DMS79 treated with DMSO at 0.1 percent for 48 hours (cell line): Measurements from ENCODE around the gene RAB29.
"Not testable (repeated sequence)": the region's sequence is repeated elsewhere in the genome, so short reads cannot be mapped to it uniquely, and the experiment has no call there.

Source experiments
- DNase-seq: peaks from one replicate; lab custom pipeline; 2025; lab: John Stamatoyannopoulos, UW

The RAB29 gene, protein sequence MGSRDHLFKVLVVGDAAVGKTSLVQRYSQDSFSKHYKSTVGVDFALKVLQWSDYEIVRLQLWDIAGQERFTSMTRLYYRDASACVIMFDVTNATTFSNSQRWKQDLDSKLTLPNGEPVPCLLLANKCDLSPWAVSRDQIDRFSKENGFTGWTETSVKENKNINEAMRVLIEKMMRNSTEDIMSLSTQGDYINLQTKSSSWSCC

DNA sequence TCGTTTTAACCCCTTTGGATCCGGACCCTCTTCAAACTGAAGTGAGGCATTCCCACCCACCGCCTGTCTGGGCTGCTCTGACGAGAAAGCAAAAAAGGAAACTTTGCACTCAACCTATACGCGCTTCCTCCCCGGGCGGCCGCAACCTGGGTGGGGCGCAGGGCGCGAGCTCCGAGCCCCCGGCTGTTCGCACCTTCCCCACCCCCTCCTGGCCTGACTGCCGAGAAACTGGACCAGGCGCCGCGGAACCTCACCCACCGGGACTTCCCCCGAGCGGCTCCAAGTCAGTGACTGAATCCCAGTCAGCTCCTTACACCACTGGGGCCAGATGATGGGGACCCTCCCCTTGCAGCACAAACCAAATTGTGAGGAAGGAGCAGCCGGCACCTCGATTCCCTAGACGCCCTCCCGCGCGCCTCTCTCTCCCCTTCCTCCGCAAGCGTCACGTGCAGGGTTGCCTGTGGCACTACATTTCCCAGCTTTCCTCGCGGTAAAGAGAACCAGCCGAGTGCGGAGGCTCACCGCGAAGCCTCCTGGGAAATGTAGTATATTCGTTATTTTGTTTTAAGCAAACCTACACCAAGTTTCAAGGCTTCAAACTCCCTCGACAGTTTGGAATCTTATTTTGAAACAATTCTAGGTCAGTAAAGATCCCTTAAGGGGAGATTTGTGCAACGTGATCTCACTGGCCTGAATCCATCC, at the start of gene RAB29:
RAB29 (minus strand) TSS at position 468 of the 702 bp plus-strand sequence. CDS start 526 bp downstream, outside the sequence.
- DNase-seq = peak; percentile 50

DNA sequence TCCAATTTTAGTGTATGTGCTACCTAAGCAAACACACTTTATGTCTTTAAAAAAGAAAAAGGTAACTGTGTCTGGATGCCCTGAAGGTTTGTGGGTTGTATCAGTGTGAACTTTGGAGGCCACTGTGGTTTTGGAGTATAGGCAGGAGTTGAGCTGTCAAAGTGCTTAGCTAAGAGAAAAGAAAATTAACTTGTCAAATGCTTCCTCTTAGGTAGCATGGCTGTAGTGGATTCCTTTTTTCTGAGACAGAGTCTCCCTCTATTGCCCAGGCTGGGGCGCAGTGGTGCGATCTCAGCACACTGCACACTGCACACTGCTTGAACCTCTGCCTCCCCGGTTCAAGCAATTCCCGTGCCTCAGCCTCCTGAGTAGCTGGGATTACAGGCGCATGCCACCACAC, 48.9 kb upstream of the RAB29 start:
- DNase-seq = no peak

DNA sequence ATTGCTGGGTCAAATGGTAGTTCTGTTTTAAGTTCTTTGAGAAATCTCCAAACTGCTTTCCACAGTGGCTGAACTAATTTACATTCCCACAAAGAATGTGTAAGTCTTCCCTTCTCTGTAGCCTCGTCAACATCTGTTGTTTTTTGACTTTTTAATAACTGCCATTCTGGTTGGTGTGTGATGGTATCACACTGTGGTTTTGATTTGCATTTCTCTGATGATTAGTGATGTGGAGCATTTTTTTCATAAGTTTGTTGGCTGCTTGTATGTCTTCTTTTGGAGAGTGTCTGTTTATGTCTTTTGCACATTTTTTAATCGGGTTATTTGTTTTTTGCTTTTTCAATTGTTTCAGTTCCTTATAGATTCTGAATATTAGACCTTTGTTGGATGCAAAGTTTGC, 48.0 kb upstream of the RAB29 start:
- DNase-seq = not testable (repeated sequence)

DNA sequence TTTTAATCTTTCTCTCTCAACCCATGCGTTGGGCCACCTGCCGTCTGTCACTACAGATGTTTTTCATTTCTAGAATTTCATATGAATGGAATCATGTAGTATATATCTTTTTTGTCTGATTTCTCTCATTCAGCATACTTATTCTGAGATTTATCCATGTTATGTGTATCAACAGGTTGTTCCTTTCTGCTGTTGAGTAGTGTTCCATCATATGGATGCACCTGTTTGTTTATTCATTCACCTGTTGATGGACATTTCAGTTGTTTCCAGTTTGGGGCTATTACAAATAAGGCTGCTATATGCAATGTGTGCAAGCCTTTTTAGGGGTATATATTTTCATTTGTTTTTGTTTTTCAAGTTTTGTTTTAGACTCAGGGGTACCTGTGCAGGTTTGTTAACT, 47.1 kb upstream of the RAB29 start:
- DNase-seq = no peak

DNA sequence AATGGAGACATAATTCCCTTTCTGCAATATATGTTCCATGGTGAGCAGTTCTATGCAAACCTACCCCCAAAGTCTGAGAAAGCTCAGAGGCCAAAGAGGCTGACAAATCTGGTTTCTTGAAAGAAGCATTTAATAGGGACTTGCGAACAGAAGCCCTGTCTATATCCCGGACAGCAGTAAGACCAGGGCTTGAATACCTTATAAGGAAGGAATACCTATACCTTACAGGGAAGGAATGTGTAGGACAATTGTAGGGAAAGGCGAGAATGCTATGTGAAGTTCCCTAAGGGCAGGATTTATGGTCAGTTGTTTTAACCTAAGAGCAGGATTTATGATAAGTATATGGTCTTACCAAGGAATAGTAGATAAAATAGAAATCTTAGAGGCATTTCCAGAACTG, 42.7 kb upstream of the RAB29 start:
- DNase-seq = no peak

DNA sequence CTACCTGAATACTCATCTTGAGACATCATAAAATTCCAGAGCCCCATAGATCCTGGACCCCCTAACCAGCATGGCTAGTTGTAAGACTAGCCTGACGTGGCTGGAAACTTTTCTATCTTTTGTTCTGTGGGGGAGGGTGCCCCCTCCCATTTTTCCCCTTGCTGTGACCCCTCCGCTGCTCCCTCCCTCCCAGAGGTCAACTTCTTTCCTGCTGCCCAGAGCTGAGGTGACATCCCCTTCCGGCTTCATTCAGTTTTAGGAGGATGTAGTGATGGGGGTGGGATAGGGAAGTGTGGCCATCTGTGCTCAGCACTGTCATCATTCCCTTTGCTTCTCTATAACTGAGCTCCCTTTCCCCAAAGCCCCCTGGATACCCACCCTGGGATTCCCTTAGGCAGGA, 42.1 kb upstream of the RAB29 start:
- no peak for DNase-seq

DNA sequence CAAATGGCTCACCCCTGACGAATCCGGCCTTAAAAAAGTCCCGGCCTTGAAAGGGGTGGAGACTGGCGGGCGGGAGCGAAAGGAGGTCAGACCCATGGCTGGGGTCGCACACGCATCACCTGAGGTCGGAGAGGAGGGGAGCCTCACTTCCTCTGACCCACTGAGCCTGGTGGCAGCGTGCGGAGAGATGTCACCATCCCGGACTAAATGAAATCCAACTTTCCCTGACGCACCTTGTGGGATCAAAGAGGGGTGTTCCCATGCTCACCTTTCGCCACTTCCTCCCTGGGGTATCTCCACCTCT, 38.4 kb upstream of the RAB29 start:
- DNase-seq = no peak

DNA sequence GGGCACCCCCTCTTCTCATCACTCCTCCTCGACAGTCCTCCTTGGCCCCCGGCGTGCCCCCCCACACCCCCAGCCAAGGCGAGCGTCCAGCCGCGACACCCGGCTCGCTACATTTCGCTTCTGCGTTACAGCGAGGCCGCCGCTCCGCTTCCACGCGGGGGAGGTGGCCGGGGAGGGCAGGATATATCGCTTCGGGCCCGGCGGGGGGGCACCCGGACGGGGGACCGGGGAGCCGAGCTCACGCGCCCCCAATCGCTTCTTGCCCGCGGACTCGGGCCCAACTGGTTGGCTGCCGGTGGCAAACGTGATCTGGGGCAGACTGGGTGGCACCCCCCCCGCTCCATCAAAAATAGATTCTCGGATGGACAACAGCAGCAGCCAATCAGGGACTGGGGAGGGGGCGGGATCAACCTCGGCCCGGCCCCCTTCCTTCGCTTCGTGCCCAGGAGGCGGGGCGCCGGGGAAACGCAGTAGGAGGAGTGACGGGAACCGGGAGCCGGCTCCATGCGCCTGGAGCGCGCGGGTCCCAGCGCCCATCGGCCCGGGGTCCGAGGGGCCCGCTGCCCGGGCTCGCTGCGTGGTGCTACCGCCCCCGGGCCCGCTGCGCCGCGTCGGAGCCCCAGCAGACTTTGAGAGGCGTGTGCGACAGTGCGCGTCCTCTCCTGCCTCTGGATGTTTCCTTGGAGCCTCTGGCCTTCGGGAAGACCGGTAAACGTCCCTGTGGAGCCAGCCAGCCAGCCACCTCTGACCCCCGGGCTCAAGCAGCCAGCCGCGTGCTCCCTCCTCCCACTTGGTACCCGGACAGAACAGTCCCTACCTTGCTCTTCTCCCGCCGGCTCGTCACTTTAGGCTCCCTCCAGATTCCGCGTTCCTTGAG, 37.8 kb upstream of the RAB29 start, which contains the start of gene SLC41A1:
SLC41A1 (minus strand) TSS at position 321 of the 877 bp plus-strand sequence. CDS start 2,757 bp downstream, outside the sequence.
- DNase-seq = peak; percentile 90

DNA sequence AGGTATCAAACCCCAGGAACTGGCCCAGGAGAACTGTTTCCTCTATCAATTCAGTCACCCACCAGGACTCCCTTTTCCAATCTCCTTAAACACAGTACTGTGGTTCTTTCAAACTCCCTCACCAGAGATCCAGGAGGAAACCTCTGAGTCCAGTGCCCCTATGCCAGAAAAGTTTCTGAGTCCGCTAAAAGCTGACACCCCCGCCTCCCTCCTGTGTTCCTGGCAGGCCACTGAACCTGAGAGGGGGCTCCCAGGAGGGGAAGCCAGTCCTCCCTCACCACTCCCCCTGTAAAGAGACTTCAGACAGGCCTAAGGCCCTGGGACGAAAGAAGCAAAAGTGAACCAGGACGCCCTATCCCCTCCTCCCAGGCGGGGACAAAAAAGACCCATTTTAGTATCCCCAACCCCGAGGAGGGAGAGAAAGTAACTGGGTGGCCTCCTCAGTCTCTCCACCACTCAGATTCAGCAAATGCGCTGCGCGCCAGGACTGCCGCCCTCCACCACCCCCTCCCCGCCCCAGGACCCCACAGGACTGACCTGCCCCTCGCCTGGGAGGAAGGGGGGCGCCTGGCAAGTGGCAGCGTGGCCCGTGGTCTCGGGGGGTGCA, 37.1 kb upstream of the RAB29 start:
- DNase-seq = peak; percentile 24

DNA sequence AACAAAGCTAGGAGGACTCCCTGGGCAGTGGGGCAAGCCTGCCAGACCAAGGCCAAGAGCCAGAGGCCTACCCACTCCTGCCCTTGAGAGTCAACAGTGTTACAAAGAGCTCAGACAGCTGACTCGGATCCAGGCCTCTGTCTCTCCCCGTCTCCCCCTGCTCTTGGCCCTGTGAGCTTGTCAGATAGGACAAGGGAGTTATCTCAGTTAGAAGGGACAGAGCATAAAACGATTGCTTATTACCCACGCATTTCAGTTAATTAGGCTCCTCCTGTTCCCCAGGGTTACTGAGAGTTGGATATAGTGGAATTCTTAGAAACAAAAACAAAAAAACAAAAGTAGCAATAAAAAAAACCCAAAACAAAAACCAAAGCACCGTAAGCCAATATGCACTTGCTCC, 36.4 kb upstream of the RAB29 start:
- DNase-seq = no peak

DNA sequence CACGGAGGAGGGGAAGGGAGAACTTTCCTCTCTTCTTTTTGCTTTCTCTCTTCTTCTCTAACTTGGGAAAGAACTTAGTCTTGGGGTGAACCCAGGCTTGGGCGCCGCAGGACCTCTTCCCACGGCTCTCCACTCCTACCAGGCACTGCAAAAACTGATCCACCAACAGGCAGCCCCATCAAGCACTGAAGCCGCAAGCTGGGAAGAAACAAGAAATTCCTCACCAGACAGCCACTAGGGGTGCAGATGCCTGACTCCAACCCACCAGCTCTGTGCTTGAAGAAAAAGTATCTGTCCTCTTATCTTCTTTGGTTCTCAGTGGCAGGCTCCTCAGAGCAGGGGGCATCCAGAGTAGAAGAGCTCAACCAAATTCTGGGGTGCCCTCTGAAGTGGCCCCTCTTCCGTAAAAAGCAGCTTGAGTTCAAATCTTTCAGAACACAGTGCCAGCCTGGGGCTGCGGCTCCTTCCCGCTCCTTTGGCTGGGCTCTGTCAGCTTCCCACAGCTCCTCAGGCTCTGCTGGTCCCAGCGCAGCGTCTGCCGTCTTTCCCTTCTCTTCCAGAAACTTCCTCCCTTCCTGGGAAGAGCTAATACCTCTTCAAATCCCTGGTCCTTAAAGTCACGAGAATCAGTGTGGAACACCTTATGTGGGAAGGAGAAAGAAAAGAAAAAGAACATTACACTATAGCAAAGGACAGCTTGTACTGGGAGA, 35.3 kb upstream of the RAB29 start:
- DNase-seq = no peak

DNA sequence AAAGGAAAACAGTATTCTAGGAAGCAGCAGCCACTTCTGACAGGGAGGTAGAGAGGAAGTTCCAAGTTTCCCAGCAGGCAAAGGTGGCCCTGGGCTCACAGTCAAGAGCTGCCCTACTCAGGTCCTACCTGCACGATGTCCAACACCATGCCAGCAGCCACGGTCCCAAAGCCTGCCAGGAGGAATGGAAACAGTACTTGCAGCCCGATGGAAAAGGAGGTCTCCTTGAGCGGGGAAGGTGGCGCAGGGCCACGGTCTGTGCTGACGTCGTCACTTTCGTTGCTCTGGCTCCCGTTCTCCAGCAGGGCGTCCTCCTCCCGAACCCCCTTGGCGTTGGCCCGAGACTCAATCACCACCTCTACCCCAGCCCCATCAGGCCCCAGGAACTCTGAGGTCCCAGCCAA, 34.7 kb upstream of the RAB29 start:
- no peak for DNase-seq

DNA sequence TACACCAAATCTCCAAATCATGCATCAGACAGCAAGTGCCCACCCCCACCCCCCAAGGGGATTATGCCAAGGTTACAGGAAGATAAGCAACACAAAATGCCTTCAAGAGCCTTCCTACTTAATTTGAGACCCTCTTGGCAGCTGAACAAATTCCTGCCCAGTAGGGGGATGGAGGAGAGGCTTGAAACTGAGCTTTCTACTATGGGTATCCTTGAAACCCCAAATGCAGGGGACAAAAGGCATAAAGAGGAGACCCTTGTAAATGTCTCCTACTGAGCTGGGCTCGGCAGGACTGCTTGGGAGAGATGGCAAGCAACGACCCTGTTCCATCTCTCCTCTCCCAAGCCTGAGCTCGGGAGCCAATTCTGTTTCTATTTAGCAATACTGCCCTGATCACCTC, 34.2 kb upstream of the RAB29 start:
- DNase-seq = no peak

DNA sequence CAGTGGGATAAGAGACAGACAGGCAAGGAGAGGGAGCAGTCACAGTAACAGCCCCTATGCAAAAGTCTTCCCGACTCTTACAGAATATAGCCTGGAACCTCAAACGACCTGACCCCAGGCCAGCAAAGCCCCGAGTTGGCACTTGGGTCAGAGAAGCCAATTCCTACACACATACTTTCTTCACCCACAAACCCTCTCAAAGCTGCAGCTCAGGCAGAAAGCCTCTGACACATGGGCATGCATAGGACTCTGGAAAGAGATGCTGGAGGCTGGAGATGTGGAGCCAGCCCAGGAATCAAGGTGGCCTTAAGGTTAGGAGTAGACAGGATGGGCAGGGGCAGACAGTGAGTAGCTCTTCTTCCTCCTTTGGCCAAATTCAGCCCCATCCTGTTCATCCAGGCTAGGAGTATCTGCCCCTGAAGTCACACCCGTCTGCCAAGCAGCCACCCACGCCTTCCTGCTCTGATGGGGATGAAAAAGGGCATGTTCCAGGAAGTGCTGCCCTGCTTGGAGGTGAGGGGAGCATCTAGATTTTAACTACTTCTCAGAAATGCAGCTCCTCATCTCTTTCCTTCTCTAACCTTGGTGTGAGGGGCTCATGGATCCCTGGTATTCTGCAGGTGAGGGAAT, 29.9 kb upstream of the RAB29 start:
- DNase-seq = no peak

DNA sequence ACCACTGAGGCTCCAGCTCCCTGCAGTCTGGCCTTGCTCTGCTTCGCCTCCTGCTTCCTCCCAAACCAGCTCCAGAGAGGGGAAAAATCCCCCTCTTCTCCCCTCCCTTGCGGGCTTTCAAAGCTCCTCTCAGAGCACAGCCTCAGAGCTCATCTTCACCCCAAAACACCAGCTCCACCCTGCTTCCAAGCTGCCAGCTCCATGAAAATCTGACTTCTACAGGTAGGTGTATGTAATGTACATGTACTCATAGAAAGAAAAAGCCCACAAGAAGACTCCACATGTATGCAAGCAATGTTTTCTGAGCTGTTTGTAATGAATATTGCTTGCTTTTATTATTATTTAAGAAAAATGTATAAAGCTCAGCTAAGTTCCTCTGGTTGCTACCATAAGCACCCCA, 29.3 kb upstream of the RAB29 start:
- no peak for DNase-seq

DNA sequence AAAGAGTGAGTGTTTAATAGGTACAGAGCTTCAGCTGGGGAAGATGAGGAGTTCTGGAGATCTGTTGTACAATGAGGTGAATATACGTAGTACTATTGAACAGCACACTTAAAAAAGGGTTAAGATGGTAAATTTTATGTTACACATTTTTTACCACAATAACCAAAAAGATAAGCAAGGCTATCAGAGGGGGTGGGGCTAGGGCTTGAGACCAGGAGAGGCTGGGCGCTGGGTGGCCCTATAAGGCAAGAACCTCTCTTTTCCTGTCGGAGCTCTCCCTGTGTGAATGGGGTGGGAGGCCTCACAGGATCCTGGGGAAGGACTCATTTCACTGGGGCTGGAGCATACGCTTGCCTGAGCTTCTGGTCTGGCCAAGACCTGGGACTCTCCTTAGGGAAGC, 28.7 kb upstream of the RAB29 start:
- no peak for DNase-seq

DNA sequence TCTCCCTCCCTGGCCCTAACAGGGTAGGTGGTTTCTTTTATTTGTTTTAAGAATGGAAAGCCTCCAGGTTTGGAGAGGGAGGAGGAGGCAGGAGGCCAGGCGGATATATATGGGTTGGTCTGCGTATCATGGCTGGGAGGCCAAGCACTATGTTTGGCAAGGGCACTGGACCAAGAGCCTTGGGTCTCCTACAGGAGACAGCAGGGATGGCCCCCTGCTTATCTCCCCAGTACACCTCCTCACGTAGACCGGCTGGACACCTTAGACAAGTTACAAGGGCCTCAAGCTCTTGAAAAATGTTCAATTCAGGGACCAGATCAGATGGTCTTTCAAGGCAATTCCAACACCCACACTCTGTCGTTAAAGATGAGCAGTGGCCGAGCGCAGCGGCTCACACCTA, 26.8 kb upstream of the RAB29 start:
- no peak for DNase-seq

DNA sequence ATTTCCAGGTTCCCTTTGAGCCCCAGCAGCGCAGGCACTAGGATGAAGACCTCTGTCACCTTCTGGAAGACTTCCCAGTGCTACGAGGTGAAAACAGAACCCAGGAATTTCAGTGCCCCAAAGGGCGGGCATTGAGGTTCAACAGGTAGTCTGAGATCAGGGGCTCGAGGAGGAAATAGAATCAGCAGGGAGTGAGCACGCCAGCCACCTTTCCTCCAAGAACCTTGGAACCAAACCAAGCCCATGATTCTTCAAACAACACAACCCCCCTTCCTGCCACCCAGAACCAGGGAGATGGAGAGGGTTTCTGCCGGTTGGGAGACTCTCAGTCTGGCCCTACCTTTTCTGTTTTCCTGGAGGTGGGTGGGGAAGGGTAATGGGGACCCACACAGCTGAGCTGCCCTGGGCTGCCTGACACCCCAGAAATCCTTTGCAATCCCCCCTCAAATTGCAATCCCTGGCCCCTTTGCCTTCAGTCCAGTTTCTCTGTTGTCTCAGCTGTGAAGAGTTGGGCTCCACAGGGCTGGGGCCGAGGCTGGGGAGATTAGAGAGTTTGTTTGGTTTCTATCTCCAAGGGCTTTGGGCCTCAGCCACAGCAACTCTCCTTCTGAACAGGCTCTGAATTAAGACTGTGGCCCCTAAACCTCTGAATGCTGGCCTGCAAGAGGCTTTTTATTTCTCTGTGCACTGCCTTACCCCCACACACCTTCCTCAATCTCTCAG, 25.9 kb upstream of the RAB29 start:
- no peak for DNase-seq

DNA sequence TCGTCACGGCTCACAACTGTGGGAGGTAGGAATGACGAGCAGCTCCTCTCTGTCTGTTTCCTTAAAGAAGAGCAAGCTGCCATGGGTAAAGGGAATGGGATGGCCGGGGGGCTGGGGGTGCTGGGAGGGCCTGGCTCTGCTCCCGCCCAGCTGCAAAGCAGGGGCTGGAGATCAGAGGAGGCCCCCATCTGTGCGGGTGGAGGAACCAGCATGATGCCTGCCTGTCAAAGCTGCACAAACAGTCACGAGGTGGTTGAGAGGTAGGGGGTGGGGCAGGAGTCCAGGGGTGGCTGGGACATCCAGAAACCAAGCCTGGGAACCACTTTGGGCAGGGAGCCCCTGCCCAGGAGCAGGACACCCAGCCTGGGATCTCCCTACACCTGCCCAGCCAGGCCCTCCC, 25.1 kb upstream of the RAB29 start:
- no peak for DNase-seq

DNA sequence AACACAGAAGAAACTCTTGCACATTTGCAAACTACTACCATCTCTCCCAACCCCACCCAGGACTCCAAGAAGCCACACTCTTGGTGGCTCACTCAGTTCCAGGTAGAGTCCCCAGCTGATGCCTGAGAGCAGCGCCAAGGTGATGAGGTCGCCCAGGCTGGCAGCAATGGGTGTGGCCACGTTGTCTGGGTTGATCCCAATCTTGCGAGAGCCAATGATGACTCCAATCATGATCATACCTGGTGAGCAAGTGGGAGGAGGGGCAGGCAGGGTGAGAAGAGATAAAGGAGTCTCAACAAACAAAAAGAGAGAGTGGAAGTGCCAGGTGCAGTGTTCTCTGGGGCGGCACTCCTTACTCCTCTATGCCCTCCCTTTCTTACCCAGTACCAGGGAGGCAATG, 23.3 kb upstream of the RAB29 start:
- DNase-seq = no peak

DNA sequence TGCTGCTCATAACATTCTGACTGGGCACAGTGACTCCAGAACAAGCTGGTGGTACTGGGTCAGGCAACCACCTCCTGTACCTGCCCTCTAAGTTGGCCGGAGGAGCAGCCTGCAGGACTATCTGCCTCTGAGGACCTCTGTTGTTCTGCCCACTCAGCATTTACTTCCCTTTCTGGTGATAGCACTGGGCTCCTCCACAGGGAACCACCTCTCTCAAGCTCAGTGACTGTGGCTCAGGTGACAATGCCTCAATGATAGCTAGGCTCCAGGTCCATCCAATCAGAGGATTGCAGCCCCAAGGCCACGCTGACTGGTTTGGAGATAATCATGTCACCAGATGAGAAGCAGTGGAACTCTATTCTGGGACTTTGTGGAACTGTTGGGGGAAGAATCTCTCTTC, 21.9 kb upstream of the RAB29 start:
- DNase-seq = no peak
